Measurements from ENCODE around the gene LRIG1. TPM values are rescaled to one million over a fixed set of nuclear protein-coding genes. Genes with fewer than 3 reads are reported as not detected.

Gene LRIG1
- total RNA-seq, 1 donor from 2014 or later: 77.1 TPM

- no peak for DNase-seq (ENCODE audit: low spot score)
- intact Hi-C loops (cut with DNase I): loop anchor here (10.0 kb wide), 1 partner anchor 307 kb away; no protein-coding TSS in a partner anchor
These were observed 6.8 kb upstream of the LRIG1 start for GRCh38 chr3:66507423-66508260.

- intact Hi-C loops (cut with DNase I): loop anchor here (10.0 kb wide), 1 partner anchor 309 kb away; no protein-coding TSS in a partner anchor
- no peak for DNase-seq (ENCODE audit: low spot score)
These were observed 5.3 kb upstream of the LRIG1 start for GRCh38 chr3:66506154-66506553.

GRCh38 chr3:66504850-66505641 is 4.2 kb upstream of the LRIG1 start:
- intact Hi-C loops (cut with DNase I): loop anchor here (5.0 to 10.0 kb wide), 3 partner anchors 112 to 310 kb away; no protein-coding TSS in a partner anchor
- no peak for DNase-seq (ENCODE audit: low spot score)

- intact Hi-C loops (cut with DNase I): loop anchor here (5.0 to 10.0 kb wide), 3 partner anchors 114 to 312 kb away; no protein-coding TSS in a partner anchor
- DNase-seq (ENCODE audit: low spot score): no peak
These were observed 2.2 kb upstream of the LRIG1 start for GRCh38 chr3:66502981-66503380.

- intact Hi-C loops (cut with DNase I): loop anchor here (5.0 to 10.0 kb wide), 3 partner anchors 115 to 312 kb away; no protein-coding TSS in a partner anchor
- no peak for DNase-seq (ENCODE audit: low spot score)
These were observed 1.5 kb upstream of the LRIG1 start for GRCh38 chr3:66502245-66502874.

GRCh38 chr3:66501483-66502244 is 842 bp upstream of the LRIG1 start:
- intact Hi-C loops (cut with DNase I): loop anchor here (2.0 to 10.0 kb wide), 5 partner anchors 51 to 313 kb away; no protein-coding TSS in a partner anchor
- no peak for DNase-seq (ENCODE audit: low spot score)

GRCh38 chr3:66499881-66500575 is 794 bp downstream of the LRIG1 start:
- DNase-seq (ENCODE audit: low spot score): no peak

GRCh38 chr3:66498687-66499621 is 1.9 kb downstream of the LRIG1 start:
- DNase-seq (ENCODE audit: low spot score): no peak
- intact Hi-C loops (cut with DNase I): loop anchor here (2.0 kb wide), 1 partner anchor 16 kb away; no protein-coding TSS in a partner anchor

More at GRCh38 chr3:66499881-66500575, 794 bp downstream of the LRIG1 start:
- intact Hi-C loops (cut with DNase I): loop anchor here (2.0 to 10.0 kb wide), 6 partner anchors 17 to 315 kb away; no protein-coding TSS in a partner anchor

- intact Hi-C loops (cut with DNase I): loop anchor here (2.0 kb wide), 1 partner anchor 15 kb away; no protein-coding TSS in a partner anchor
- no peak for DNase-seq (ENCODE audit: low spot score)
These were observed 2.7 kb downstream of the LRIG1 start for GRCh38 chr3:66497985-66498671.

GRCh38 chr3:66497288-66497984 is 3.4 kb downstream of the LRIG1 start:
- intact Hi-C loops (cut with DNase I): no loop called here
- DNase-seq (ENCODE audit: low spot score): no peak

GRCh38 chr3:66496746-66497145 is 4.1 kb downstream of the LRIG1 start:
- DNase-seq (ENCODE audit: low spot score): no peak

GRCh38 chr3:66496301-66496700 is 4.5 kb downstream of the LRIG1 start:
- intact Hi-C loops (cut with DNase I): no loop called here
- DNase-seq (ENCODE audit: low spot score): no peak

More at GRCh38 chr3:66496746-66497145, 4.1 kb downstream of the LRIG1 start:
- intact Hi-C loops (cut with DNase I): no loop called here

- intact Hi-C loops (cut with DNase I): no loop called here
These were observed 5.2 kb downstream of the LRIG1 start for GRCh38 chr3:66495668-66496045.

GRCh38 chr3:66494959-66495667 is 5.7 kb downstream of the LRIG1 start:
- DNase-seq (ENCODE audit: low spot score): no peak
- intact Hi-C loops (cut with DNase I): no loop called here

More at GRCh38 chr3:66495668-66496045, 5.2 kb downstream of the LRIG1 start:
- DNase-seq (ENCODE audit: low spot score): no peak

GRCh38 chr3:66493458-66494099 is 7.2 kb downstream of the LRIG1 start:
- intact Hi-C loops (cut with DNase I): no loop called here
- no peak for DNase-seq (ENCODE audit: low spot score)
